Hair follicle dermal papilla cell (primary cell): ENCODE results near the gene GTF2IRD1. TPM values are rescaled to one million over a fixed set of nuclear protein-coding genes. Genes with fewer than 3 reads are reported as not detected.

Experiments
- small RNA-seq: library from RNA; depleted of rRNA; stranded (forward); fragments of <200 nt; gene quantifications from one replicate; pipeline ENCODE3, GENCODE V24; 2012
- total RNA-seq: library from RNA; depleted of rRNA; stranded (reverse); fragments of >200 nt; gene quantifications from 2 replicates; pipeline ENCODE4 v1.2.3, GENCODE V29; 2012

The GTF2IRD1 gene
- total RNA-seq, result 14.8 and 14.9 TPM in 2 replicates

GRCh38 chr7:74453322-74454011 lies at the start of gene GTF2IRD1:
GTF2IRD1 (plus strand) TSS chr7:74453906; CDS start chr7:74508081, 54,175 bp downstream.

Small RNAs within 50 kb of the gene (small RNA-seq; reads per million reads assigned to genes)
- not detected for gene RNA5SP233

Other genes with a start within 250 kb of the GTF2IRD1 start
- gene LAT2, start 243.9 kb upstream of the GTF2IRD1 start, total RNA-seq, result 0.16 TPM in 1 of 2 replicates, not detected in the other
- 8.7 and 9.4 TPM in 2 replicates for gene RFC2, start 199.5 kb upstream of the GTF2IRD1 start, total RNA-seq
- 50.5 and 70.6 TPM in 2 replicates for gene CLIP2, start 164.5 kb upstream of the GTF2IRD1 start, total RNA-seq
- 114 and 153 TPM in 2 replicates for gene GTF2I, start 203.8 kb downstream of the GTF2IRD1 start, total RNA-seq